SK-N-MC (cell line): ENCODE data around the gene B4GALNT1.
"Not testable (repeated sequence)": the region's sequence is repeated elsewhere in the genome, so short reads cannot be mapped to it uniquely, and the experiment has no call there.

Experiments used
- DNase-seq: peaks from one replicate; pipeline ENCODE4 v3.0.0-alpha.2; 2011; ENCODE audit warnings: low read depth, low spot score
- H3K27ac ChIP-seq: fragments of 200-600 bp; sonication (generic); 2 replicates; pipeline ENCODE4 v1.5.1; 2016; ENCODE audit warnings: mixed run types
- H3K36me3 ChIP-seq: fragments of 200-600 bp; sonication (generic); 2 replicates; pipeline ENCODE4 v1.6.1; 2017; ENCODE audit warnings: antibody characterized with exemption, low read length, mixed read lengths; ENCODE audit not compliant: insufficient read depth
- H3K4me3 ChIP-seq: fragments of 200-600 bp; sonication (generic); 2 replicates; pipeline ENCODE4 v1.5.1; 2016
- H3K9ac ChIP-seq: fragments of 200-600 bp; sonication (generic); 2 replicates; pipeline ENCODE4 v1.8.0; 2017; ENCODE audit warnings: mixed run types, mixed read lengths; ENCODE audit not compliant: insufficient read length
- H3K9me3 ChIP-seq: fragments of 200-600 bp; sonication (generic); 2 replicates; pipeline ENCODE4 v1.6.1; 2017; ENCODE audit warnings: low read depth, mild to moderate bottlenecking, antibody characterized with exemption, low read length, moderate library complexity, mixed read lengths
- EZH2 ChIP-seq: fragments of 200-600 bp; sonication (generic); IDR thresholded peaks from one replicate; pipeline ENCODE4 v1.6.1; 2017; ENCODE audit warnings: antibody characterized with exemption
- FOXP2 ChIP-seq: optimal IDR thresholded peaks from 2 replicates; pipeline ENCODE3; 2011; ENCODE audit warnings: mild to moderate bottlenecking, moderate library complexity; ENCODE audit not compliant: insufficient read depth; ENCODE audit errors: extremely low read length, control extremely low read depth
- POLR2AphosphoS5 ChIP-seq: IDR thresholded peaks from 2 replicates; pipeline ENCODE4 v1.6.1; 2012; ENCODE audit warnings: mild to moderate bottlenecking, low read depth, low read length, borderline replicate concordance

B4GALNT1 gene

DNA sequence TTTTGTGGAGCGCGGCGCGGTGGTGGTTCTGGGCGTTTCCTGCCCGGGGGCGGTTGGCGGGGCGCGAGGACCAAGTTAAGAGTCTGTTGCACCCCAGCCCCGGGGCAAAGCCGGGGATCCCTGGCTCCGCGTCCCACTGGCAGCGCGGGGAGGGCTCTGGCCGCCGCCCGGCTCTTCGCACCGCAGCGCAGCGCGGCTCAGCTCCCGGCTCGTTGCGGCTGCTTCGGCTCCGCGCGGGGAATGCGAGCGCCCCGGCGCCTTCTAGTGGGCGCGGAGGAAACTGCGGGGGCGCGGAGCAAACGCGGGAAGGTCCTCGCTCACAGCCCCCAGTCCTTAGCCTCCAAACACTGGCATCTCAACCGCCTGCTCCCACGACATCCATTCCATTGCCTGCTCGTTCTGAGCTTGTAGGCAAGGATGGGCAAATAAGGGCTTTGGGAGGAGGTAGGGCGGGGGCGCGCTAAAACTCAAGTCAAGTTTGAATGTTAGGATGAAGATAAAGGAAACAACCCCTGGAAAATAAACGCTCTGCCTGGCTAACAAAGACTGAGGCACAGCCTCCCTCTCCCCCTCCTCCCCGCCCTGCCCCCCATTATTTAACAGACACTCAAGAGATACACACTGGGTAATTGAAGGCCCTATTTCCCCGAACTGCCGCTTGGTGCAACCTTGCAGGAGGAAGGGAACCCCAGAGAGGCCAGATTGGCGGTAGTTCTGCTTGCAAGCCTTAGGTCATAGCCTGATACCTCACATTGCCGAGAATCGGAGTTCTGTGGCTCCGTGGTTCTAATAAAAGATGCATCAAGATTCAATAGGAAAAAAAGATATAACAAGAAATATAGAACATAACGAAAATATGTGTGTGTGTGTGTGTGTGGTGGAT, at the start of gene B4GALNT1:
Gene B4GALNT1 (minus strand): TSS at position 244 of the 883 bp plus-strand sequence. CDS start 1,069 bp downstream, outside the sequence.
- H3K4me3 ChIP-seq, result peak within 1 kb of the TSS; percentile 91
- peak; percentile 39 for TF ChIP-seq FOXP2
- no peak for TF ChIP-seq EZH2
- no peaks in the 10 kb centered on the region for H3K9me3 ChIP-seq
- DNase-seq, result no peak
- H3K27ac ChIP-seq, result no peak within 1 kb of the TSS
- no peaks in the 10 kb centered on the region; the same call in 1 of the 2 replicates for H3K36me3 ChIP-seq
- peak within 1 kb of the TSS; percentile 83 for H3K9ac ChIP-seq

DNA sequence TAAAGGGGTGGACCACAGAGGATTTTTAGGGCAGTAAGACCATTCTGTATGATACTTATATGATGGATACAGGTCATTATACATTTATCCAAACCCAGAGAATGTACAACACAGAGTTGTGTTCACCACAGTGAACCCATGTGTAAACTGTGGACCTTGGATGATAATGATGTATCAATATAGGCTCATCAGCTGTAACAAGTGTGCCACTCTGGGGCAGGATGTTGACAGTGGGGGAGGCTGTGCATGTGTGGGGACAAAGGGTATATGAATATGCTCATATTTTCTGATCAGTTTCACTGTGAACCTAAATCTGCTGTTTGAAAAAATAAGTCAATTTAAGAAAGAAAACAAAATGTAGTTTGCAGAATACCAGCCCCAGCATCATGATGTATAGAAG, 46.7 kb upstream of the B4GALNT1 start:
- DNase-seq, result no peak
- no peak overlapping the region for H3K4me3 ChIP-seq
- no peak overlapping the region for H3K9ac ChIP-seq
- H3K36me3 ChIP-seq, result no peaks in the 10 kb centered on the region
- TF ChIP-seq EZH2 (no peak), POLR2AphosphoS5 (no peak), FOXP2 (no peak)
- H3K27ac ChIP-seq, result no peak overlapping the region
- H3K9me3 ChIP-seq, result no peaks in the 10 kb centered on the region

- H3K9ac ChIP-seq, H3K27ac ChIP-seq, H3K4me3 ChIP-seq, H3K9me3 ChIP-seq, DNase-seq, H3K36me3 ChIP-seq: not testable (repeated sequence)
Observed at GRCh38 chr12:57677947-57678346, 44.9 kb upstream of the B4GALNT1 start.

- DNase-seq, result no peak
- H3K4me3 ChIP-seq, result no peak overlapping the region
- TF ChIP-seq POLR2AphosphoS5, result no peak
- H3K9me3 ChIP-seq, result no peaks in the 10 kb centered on the region
- H3K9ac ChIP-seq, result no peak overlapping the region
- H3K27ac ChIP-seq, result no peak overlapping the region
- H3K36me3 ChIP-seq, result no peaks in the 10 kb centered on the region
Observed at GRCh38 chr12:57674691-57675090, 41.7 kb upstream of the B4GALNT1 start.

DNA sequence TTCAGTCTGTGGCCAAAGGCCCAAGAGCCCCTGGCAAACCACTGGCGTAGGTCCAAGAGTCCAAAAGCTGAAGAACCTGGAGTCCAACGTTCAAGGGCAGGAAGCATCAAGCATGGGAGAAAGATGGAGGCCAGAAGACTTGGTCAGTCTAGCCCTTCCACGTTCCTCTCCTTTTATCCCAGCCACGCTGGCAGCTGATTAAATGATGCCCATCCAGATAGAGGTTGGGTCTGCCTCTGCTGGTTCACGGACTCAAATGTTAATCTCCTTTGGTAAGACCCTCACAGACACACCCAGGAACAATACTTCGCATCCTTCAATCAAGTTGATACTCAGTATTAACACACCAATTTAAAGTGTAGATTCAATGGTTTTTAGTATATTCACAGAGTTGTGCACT, 39.8 kb upstream of the B4GALNT1 start:
- no peaks in the 10 kb centered on the region for H3K9me3 ChIP-seq
- no peak overlapping the region for H3K4me3 ChIP-seq
- H3K9ac ChIP-seq, result no peak overlapping the region
- no peak for TF ChIP-seq POLR2AphosphoS5
- TF ChIP-seq EZH2, result no peak
- TF ChIP-seq FOXP2, result no peak
- H3K36me3 ChIP-seq, result no peaks in the 10 kb centered on the region
- no peak for DNase-seq
- no peak overlapping the region for H3K27ac ChIP-seq

DNA sequence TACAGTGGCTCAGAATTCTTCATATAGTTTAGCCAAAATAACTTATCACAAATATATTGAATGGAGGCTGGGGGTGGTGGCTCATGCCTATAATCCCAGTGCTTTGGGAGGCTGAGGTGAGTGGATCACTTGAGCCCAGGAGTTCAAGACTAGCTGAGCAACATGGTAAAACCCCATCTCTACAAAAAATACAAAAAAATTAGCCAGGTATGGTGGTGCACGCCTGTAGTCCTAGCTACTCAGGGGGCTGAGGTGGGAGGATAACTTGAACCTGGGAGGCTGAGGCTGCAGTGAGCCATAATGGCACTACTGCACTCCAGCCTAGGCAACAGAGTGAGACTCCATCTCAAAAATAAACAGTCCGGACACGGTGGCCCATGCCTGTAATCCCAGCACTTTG, 38.8 kb upstream of the B4GALNT1 start:
- not testable (repeated sequence) for H3K9me3 ChIP-seq, H3K27ac ChIP-seq, H3K9ac ChIP-seq, H3K36me3 ChIP-seq, DNase-seq, H3K4me3 ChIP-seq

- not testable (repeated sequence) for DNase-seq
Observed at GRCh38 chr12:57669691-57670090, 36.7 kb upstream of the B4GALNT1 start.

DNA sequence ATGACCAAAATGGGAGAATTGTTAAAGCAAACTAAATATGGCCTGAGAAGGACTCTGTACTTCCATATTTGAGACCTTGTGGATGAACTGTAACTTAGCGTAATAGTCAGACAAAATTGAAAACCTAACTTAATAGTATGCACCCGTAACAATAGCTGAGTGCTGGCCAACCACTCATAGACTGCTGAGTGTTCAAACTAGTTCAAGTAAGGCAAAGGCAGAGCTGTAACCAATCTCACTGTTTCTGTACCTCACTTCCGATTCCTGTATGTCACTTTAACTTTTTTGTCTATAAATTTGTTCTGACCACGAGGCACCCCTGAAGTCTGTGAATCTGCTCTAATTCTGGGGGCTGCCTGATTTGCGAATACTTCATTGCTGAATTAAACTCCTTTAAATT, 33.9 kb upstream of the B4GALNT1 start:
- Histone ChIP-seq H3K27ac (no peak overlapping the region), H3K4me3 (no peak overlapping the region), H3K9ac (no peak overlapping the region), H3K36me3 (no peaks in the 10 kb centered on the region), H3K9me3 (no peaks in the 10 kb centered on the region)
- no peak for TF ChIP-seq POLR2AphosphoS5
- TF ChIP-seq EZH2, result no peak
- TF ChIP-seq FOXP2, result no peak
- DNase-seq, result no peak

More at GRCh38 chr12:57669691-57670090, 36.7 kb upstream of the B4GALNT1 start:
- H3K9me3 ChIP-seq, H3K4me3 ChIP-seq, H3K27ac ChIP-seq, H3K36me3 ChIP-seq, H3K9ac ChIP-seq: not testable (repeated sequence)

DNA sequence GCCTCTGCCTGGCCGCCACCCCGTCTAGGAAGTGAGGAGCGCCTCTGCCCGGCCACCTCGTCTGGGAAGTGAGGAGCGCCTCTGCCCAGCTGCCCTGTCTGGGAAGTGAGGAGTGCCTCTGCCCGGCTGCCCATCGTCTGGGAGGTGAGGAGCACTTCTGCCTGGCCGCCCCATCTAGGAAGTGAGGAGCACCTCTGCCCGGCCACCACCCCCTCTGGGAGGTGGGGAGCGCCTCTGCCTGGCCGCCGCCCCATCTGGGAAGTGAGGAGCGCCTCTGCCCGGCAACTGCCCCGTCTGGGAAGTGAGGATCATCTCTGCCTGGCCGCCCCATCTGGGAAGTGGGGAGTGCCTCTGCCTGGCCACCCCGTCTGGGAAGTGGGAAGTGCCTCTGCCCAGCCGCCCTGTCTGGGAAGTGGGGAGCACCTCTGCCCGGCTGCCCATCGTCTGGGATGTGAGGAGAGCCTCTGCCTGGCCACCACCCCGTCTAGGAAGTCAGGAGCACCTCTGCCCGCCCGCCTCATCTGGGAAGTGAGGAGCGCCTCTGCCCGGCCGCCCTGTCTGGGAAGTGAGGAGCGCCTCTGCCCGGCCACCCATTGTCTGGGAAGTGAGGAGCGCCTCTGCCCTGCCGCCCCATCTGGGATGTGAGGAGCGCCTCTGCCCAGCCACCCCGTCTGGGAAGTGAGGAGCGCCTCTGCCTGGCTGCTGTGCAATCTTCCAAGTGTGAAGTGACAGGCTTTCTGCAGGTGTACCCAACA, 32.2 kb upstream of the B4GALNT1 start:
- DNase-seq, H3K9ac ChIP-seq, H3K36me3 ChIP-seq, H3K9me3 ChIP-seq, H3K4me3 ChIP-seq, H3K27ac ChIP-seq: not testable (repeated sequence)
